PC-9 (cell line): ENCODE data around the gene MAB21L1. TPM values are rescaled to one million over a fixed set of nuclear protein-coding genes. Genes with fewer than 3 reads are reported as not detected.

Source experiments
- BruUV-seq: library from RNA; stranded (reverse); fragments of 400-500 nt; replicated peaks from 2 replicates; lab custom pipeline; 2021; lab: Mats Ljungman, UMichigan
- CTCF ChIA-PET: fragments of 300-600 bp; sonication (Branson Sonifier 250); formaldehyde crosslinking; loops from one replicate; lab custom pipeline; 2022; ENCODE audit warnings: antibody characterized with exemption; lab: Charles Lee
- POLR2A ChIA-PET: fragments of 300-600 bp; sonication (Branson Sonifier 250); formaldehyde crosslinking; loops from one replicate; lab custom pipeline; 2022; ENCODE audit warnings: antibody characterized with exemption; ENCODE audit not compliant: unreplicated experiment; lab: Charles Lee
- DNase-seq, 2 experiments: peaks; one replicate each; pipeline versions ENCODE4 v3.0.0 to v3.0.0-alpha.2; 2015 to 2022; ENCODE audit warnings: mixed read lengths in 1 of 2
- H2AFZ ChIP-seq: fragments of 200-600 bp; sonication (generic); 2 replicates; pipeline ENCODE4 v1.8.1; 2017; ENCODE audit warnings: antibody characterized with exemption
- H3F3A ChIP-seq: fragments of 200-600 bp; sonication (generic); 2 replicates; pipeline ENCODE4 v1.8.1; 2017; ENCODE audit warnings: antibody characterized with exemption, mild to moderate bottlenecking, low read depth; ENCODE audit not compliant: insufficient read depth
- H3K27ac ChIP-seq: fragments of 200-600 bp; sonication (generic); 2 replicates; pipeline ENCODE4 v1.6.1; 2016; ENCODE audit warnings: mixed run types
- H3K27me3 ChIP-seq: fragments of 200-600 bp; sonication (generic); 2 replicates; pipeline ENCODE4 v1.6.1; 2016; ENCODE audit warnings: low read depth, mixed run types; ENCODE audit not compliant: insufficient read depth
- H3K36me3 ChIP-seq: fragments of 200-600 bp; sonication (generic); 2 replicates; pipeline ENCODE4 v1.6.1; 2016; ENCODE audit warnings: low read depth, mixed run types
- H3K4me1 ChIP-seq: fragments of 200-600 bp; sonication (generic); replicated peaks from 2 replicates; pipeline ENCODE4 v1.6.1; 2016; ENCODE audit warnings: mixed run types; ENCODE audit not compliant: insufficient read depth
- H3K4me2 ChIP-seq: fragments of 200-600 bp; sonication (generic); 2 replicates; pipeline ENCODE4 v1.6.1; 2017; ENCODE audit warnings: mixed run types
- H3K4me3 ChIP-seq: fragments of 200-600 bp; sonication (generic); 2 replicates; pipeline ENCODE4 v1.6.1; 2016; ENCODE audit warnings: mixed run types
- H3K79me2 ChIP-seq: fragments of 200-600 bp; sonication (generic); 2 replicates; pipeline ENCODE4 v1.6.1; 2017; ENCODE audit warnings: low read depth, mixed run types
- H3K9me2 ChIP-seq: fragments of 200-600 bp; sonication (generic); 2 replicates; pipeline ENCODE4 v1.8.1; 2017; ENCODE audit warnings: mild to moderate bottlenecking; ENCODE audit not compliant: insufficient read depth
- H3K9me3 ChIP-seq: fragments of 200-600 bp; sonication (generic); 2 replicates; pipeline ENCODE4 v1.8.1; 2016; ENCODE audit warnings: low read depth; ENCODE audit not compliant: insufficient read depth
- H4K20me1 ChIP-seq: fragments of 200-600 bp; sonication (generic); 2 replicates; pipeline ENCODE4 v1.8.1; 2017; ENCODE audit not compliant: insufficient read depth
- EZH2 ChIP-seq: fragments of 200-600 bp; sonication (generic); IDR thresholded peaks from 2 replicates; pipeline ENCODE4 v1.8.0; 2017; ENCODE audit warnings: antibody characterized with exemption, low read depth
- intact Hi-C: fragments of 100-400 bp; cut with micrococcal nuclease; formaldehyde crosslinking; loops from one replicate; pipeline ENCODE4 v1.10.0; 2022; ENCODE audit not compliant: unreplicated experiment
- total RNA-seq: library from RNA; stranded (reverse); gene quantifications from 2 replicates; pipeline ENCODE4 v1.2.3, GENCODE V29; 2021
- TF ChIP-seq, protein P1 (sequence below): fragments of 200-600 bp; sonication (generic); conservative IDR thresholded peaks from 2 replicates; pipeline ENCODE4 v1.6.1; 2017; ENCODE audit warnings: mixed run types, antibody characterized with exemption, mild to moderate bottlenecking, moderate library complexity

Gene MAB21L1
- total RNA-seq, 1 experiment from 2014 or later = not detected

GRCh38 chr13:35479706-35480105, 3.2 kb upstream of the MAB21L1 start:
- no peaks in the 10 kb centered on the region for H3K36me3 ChIP-seq
- no peak overlapping the region for H3K4me3 ChIP-seq
- H3K9me3 ChIP-seq = no peaks in the 10 kb centered on the region
- H2AFZ ChIP-seq = no peak overlapping the region
- no peaks in the 10 kb centered on the region for H3K27me3 ChIP-seq
- no TSS peak for BruUV-seq
- no peak for DNase-seq
- no peaks in the 10 kb centered on the region for H3K9me2 ChIP-seq
- intact Hi-C loops = no loop called here
- H3K27ac ChIP-seq = no peak overlapping the region
- H3K79me2 ChIP-seq = no peaks in the 10 kb centered on the region
- no peaks in the 10 kb centered on the region for H4K20me1 ChIP-seq
- no peaks in the 10 kb centered on the region for H3F3A ChIP-seq
- H3K4me2 ChIP-seq = no peak overlapping the region
- ChIA-PET CTCF (no interaction called here), POLR2A (no interaction called here)
- TF ChIP-seq, protein P1, sequence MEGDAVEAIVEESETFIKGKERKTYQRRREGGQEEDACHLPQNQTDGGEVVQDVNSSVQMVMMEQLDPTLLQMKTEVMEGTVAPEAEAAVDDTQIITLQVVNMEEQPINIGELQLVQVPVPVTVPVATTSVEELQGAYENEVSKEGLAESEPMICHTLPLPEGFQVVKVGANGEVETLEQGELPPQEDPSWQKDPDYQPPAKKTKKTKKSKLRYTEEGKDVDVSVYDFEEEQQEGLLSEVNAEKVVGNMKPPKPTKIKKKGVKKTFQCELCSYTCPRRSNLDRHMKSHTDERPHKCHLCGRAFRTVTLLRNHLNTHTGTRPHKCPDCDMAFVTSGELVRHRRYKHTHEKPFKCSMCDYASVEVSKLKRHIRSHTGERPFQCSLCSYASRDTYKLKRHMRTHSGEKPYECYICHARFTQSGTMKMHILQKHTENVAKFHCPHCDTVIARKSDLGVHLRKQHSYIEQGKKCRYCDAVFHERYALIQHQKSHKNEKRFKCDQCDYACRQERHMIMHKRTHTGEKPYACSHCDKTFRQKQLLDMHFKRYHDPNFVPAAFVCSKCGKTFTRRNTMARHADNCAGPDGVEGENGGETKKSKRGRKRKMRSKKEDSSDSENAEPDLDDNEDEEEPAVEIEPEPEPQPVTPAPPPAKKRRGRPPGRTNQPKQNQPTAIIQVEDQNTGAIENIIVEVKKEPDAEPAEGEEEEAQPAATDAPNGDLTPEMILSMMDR = no peak
- no peak for TF ChIP-seq EZH2
- no peaks in the 10 kb centered on the region for H3K4me1 ChIP-seq

- H3K79me2 ChIP-seq = no peaks in the 10 kb centered on the region
- H3K27ac ChIP-seq = no peak overlapping the region
- H3K4me3 ChIP-seq = no peak overlapping the region
- no peaks in the 10 kb centered on the region for H3K36me3 ChIP-seq
- intact Hi-C loops = no loop called here
- no peaks in the 10 kb centered on the region for H4K20me1 ChIP-seq
- POLR2A ChIA-PET = no interaction called here
- no peaks in the 10 kb centered on the region for H3K9me2 ChIP-seq
- CTCF ChIA-PET = no interaction called here
- no TSS peak for BruUV-seq
- no peaks in the 10 kb centered on the region for H3K9me3 ChIP-seq
- no peaks in the 10 kb centered on the region for H3F3A ChIP-seq
- no peak overlapping the region for H2AFZ ChIP-seq
- H3K27me3 ChIP-seq = no peaks in the 10 kb centered on the region
- TF ChIP-seq, protein P1 = no peak
- TF ChIP-seq EZH2 = no peak
- H3K4me2 ChIP-seq = no peak overlapping the region
- H3K4me1 ChIP-seq = no peaks in the 10 kb centered on the region
- no peak for DNase-seq
Measured at GRCh38 chr13:35479038-35479492, 2.6 kb upstream of the MAB21L1 start.

DNA sequence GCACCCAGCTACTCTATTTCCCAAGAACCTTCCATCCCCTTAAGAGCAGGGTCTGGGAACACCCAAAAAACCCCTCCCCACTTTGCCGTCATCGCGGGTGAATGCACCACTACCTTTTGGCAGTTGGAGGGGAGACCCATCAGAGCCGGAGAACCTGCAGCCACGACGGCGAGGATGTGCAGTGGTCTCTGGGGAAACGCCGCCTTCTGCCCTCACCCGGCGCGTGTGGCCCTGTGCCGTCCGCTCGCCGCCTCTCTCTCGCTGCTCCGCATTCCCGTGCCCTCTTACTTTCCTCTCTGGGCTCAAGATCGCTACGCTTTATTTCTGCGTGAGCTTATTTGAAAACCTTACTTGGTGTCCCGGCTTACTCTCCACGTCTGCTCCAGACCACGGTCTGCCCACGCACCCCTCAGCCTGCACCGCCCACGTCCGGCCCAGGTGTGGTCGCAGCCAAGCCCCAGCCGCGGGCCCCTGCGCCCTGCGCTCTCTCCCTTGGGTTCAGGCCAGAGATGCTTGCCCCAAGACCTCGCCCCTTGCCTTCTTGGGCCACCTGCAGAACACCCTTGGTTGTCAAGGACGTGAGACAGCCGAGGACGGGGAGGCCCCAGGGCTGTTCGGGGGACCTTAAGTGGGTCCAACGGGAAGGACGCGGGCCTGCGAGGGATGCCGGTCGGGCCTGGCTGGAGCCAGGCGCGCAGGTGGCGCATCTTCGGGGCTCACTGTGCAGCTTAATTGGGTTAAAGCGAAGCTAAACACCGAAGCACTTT, 2.0 kb upstream of the MAB21L1 start:
- DNase-seq = no peak

More for the DNA sequence above, 2.0 kb upstream of the MAB21L1 start:
- Histone ChIP-seq H3K9me2 (no peaks in the 10 kb centered on the region), H3K4me1 (no peaks in the 10 kb centered on the region), H3K4me3 (no peak overlapping the region), H4K20me1 (no peaks in the 10 kb centered on the region), H3K36me3 (no peaks in the 10 kb centered on the region), H3K79me2 (no peaks in the 10 kb centered on the region), H2AFZ (no peak overlapping the region), H3F3A (no peaks in the 10 kb centered on the region), H3K27me3 (no peaks in the 10 kb centered on the region), H3K27ac (no peak overlapping the region), H3K4me2 (no peak overlapping the region), H3K9me3 (no peaks in the 10 kb centered on the region)
- POLR2A ChIA-PET = no interaction called here
- TF ChIP-seq EZH2 = no peak
- TF ChIP-seq, protein P1 = no peak
- intact Hi-C loops = no loop called here
- CTCF ChIA-PET = no interaction called here
- BruUV-seq = no TSS peak
